Muscle layer of duodenum (tissue), 2 donors: Measurements from ENCODE around the gene EFEMP1.

Source experiments
- H3K27ac ChIP-seq: one replicate; pipeline ENCODE4 v1.7.0; 2013; ENCODE audit warnings: mild to moderate bottlenecking, low read length
- H3K27me3 ChIP-seq: one replicate; pipeline ENCODE4 v1.7.0; 2013; ENCODE audit warnings: low read depth, mild to moderate bottlenecking, control low read depth, low read length
- H3K36me3 ChIP-seq, 2 donors: one replicate each; pipeline ENCODE4 v1.7.0; 2013; ENCODE audit warnings: low read length in 2 of 2, control low read depth in 1 of 2, mild to moderate bottlenecking in 1 of 2; ENCODE audit not compliant: insufficient read depth in 2 of 2, control insufficient read depth in 1 of 2
- H3K4me1 ChIP-seq, 2 donors: one replicate each; pipeline ENCODE4 v1.7.0; 2013; ENCODE audit warnings: low read length in 2 of 2, mild to moderate bottlenecking in 2 of 2, control low read depth in 1 of 2, moderate library complexity in 1 of 2; ENCODE audit not compliant: insufficient read depth in 2 of 2, control insufficient read depth in 1 of 2
- H3K4me3 ChIP-seq, 2 donors: one replicate each; pipeline ENCODE4 v1.7.0; 2013; ENCODE audit warnings: low read length in 2 of 2, low read depth in 1 of 2, mild to moderate bottlenecking in 1 of 2
- H3K9me3 ChIP-seq, 2 donors: one replicate each; pipeline ENCODE4 v1.7.0; 2013; ENCODE audit warnings: low read length in 2 of 2, control low read depth in 1 of 2, mild to moderate bottlenecking in 1 of 2; ENCODE audit not compliant: control insufficient read depth in 1 of 2
- donor health status: healthy.

The EFEMP1 gene

DNA sequence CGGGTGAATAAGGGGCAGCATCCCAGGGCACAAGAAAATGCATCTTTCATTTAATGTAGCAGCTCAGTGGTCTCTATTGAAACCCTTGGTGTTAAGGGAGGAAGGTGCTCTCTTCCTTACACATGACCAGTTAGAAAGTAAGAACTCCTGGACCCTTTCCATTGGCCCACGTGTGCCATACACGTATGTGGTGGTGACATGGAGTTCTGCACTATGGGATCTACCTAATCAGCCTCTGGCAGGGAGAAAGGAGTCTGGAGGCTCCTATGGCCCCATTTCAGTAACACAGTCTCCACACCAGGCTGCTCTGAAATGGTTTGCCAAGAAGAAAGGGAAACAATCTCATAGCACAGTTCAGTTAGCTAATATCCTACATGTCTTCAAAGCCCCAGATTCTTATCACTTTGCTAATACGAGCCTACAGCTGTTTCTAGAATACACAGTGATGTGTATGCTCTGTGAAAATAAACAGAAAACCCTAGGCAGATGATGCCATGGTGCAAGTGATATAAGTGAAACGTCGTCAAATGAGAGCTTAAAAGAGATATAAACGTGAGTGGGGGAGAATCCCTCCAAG, 7.0 kb downstream of the EFEMP1 start:
- Histone ChIP-seq H3K9me3 (no peaks in the 10 kb centered on the region), H3K4me1 (no peaks in the 10 kb centered on the region), H3K4me3 (no peak overlapping the region), H3K36me3 (no peaks in the 10 kb centered on the region), H3K27me3 (no peaks in the 10 kb centered on the region), H3K27ac (no peak overlapping the region)

DNA sequence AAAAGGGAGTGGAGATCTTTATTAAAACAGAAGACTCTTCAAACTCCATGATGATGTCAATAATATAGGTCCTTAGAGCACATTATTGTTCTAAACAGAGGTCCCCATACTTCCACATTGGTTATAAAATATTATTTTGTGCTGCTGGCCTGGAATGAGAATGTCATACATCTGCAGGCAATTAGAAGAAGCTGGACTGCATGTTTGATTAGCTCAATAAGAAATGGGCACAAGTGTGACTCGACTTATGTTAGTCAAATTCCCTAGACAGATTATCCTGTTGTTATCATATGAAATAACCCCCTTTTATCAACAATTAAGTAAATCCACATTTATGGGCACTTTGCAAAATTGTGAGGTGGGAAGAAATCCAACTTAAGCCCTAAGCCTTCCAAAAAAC, 8.8 kb downstream of the EFEMP1 start:
- no peaks in the 10 kb centered on the region for H3K4me1 ChIP-seq
- no peak overlapping the region for H3K27ac ChIP-seq
- no peaks in the 10 kb centered on the region for H3K9me3 ChIP-seq
- no peak overlapping the region for H3K4me3 ChIP-seq
- no peaks in the 10 kb centered on the region for H3K27me3 ChIP-seq
- H3K36me3 ChIP-seq = no peaks in the 10 kb centered on the region

DNA sequence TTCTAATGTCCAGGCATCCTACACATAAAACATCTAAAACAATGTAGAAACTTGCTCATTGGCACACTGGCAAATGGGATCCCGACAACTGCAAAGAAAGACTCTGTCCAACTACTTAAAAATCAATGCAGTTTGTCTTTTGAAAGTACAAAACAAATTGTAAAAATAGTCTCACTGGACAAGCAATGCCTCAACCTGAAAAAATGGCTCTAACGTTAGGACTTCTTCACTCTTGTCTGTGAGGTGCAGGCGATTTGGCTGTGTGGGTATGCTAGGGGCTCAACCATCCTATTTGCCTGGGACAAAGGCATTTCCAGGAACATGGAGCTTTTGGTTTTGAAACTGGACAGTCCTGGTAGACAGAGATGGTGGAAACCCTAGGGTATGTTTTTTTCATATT, 10.7 kb downstream of the EFEMP1 start:
- no peaks in the 10 kb centered on the region for H3K9me3 ChIP-seq
- no peaks in the 10 kb centered on the region for H3K36me3 ChIP-seq
- H3K27me3 ChIP-seq = no peaks in the 10 kb centered on the region
- no peak overlapping the region for H3K4me3 ChIP-seq
- no peaks in the 10 kb centered on the region for H3K4me1 ChIP-seq
- no peak overlapping the region for H3K27ac ChIP-seq

DNA sequence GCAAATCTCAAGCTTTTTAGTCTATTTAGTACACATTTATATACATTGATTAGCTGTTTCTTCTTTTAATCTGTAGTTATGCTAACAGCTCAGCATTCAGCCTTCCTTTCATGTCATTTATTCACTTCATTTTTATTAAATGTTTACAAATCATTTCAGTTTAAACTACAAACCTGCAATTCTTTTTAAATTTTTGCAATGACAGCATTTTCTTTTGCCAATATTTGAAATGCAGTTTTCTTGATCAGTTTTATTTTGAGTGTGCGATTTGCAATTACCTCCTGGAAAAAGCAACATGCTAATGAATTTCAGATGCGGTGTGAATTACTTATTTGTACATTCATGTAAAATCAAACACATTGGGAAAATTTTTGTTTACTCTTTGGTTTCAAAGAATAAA, 13.5 kb downstream of the EFEMP1 start:
- H3K9me3 ChIP-seq = no peaks in the 10 kb centered on the region
- no peak overlapping the region for H3K4me3 ChIP-seq
- H3K27ac ChIP-seq = no peak overlapping the region
- H3K4me1 ChIP-seq = no peaks in the 10 kb centered on the region
- H3K27me3 ChIP-seq = no peaks in the 10 kb centered on the region
- H3K36me3 ChIP-seq = no peaks in the 10 kb centered on the region

DNA sequence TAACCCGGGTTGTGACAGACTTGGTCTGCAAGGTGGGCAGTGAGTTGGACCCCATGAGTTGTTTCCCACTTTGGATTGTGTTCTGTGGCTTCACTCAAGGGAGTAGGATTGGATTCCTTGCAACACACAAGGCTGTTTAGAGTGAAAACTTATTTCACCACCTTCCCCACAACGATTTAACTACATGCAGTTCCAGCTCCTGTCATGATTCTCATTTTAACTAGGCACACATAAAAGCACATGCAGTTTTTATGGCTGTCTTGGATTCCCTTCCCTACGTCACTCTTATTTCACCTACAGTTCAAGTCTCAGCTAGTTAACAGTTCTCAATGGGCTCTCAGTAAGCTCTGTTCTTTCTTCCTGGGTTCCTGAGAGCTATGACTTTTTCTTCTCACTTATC, 15.9 kb downstream of the EFEMP1 start:
- Histone ChIP-seq H3K36me3 (no peaks in the 10 kb centered on the region), H3K4me1 (no peaks in the 10 kb centered on the region), H3K9me3 (peaks cover 0 to 4% of the 10 kb centered on the region in 2 donors), H3K27me3 (no peaks in the 10 kb centered on the region), H3K4me3 (no peak overlapping the region), H3K27ac (no peak overlapping the region)

DNA sequence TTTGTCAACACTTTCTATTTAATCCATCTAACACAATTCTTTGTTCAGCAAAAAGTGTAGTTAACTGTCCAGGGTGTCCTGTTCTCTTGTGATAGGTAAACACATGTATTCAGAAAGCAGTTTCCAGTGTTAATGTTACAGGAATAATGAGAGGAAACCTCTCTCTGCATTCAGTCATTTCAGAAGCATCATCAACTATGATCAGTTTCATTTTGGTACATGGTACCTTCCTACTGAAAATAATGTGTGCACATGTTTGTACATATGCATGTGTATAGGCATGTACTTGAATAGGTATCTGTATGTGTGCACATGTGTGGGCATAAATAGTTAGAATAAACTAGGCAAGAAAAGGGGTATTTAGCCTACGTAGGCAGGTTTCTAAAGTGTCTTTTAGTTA, 16.6 kb downstream of the EFEMP1 start:
- Histone ChIP-seq H3K4me1 (no peaks in the 10 kb centered on the region), H3K4me3 (no peak overlapping the region), H3K9me3 (peaks cover 0 to 4% of the 10 kb centered on the region in 2 donors), H3K27ac (no peak overlapping the region), H3K27me3 (no peaks in the 10 kb centered on the region), H3K36me3 (no peaks in the 10 kb centered on the region)

DNA sequence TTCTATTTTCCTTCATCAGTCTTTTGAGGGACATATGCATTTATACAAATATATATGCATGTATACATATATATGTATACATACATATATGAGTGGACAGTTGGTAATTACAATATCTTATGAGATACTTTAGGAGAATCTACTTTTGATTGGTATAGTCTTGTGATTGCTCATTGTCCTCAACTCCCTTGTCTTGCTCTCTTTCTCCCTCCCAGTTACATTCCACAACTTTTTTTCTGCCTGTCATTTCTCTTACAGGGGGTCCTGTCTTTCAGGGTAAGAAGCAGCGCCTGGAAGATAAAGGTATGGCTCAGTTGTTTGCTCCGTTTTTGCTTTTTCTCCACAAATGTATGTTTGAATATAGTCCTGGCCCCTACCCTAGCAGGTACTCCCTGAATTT, 19.9 kb downstream of the EFEMP1 start:
- Histone ChIP-seq H3K4me3 (no peak overlapping the region), H3K4me1 (no peaks in the 10 kb centered on the region), H3K27ac (no peak overlapping the region), H3K9me3 (peaks cover 0 to 4% of the 10 kb centered on the region in 2 donors), H3K27me3 (no peaks in the 10 kb centered on the region), H3K36me3 (no peaks in the 10 kb centered on the region)

DNA sequence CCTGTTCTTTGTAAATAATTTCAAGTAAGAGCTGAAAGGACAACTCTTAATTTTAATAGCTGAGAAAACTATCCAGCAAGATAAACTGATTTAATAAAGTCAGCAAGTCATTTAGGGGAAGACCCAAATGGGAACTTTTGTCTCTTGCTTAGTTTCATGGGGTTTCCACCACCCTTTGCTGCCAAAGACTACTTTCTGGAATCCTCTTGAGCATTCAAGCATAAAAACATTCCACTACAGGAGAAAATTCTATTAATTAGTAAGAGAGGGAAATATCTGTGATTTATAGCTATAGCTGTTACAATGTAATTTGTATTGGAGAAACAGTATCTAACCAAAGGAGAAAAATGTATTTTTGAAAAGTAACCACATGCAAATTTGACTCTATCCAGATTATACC, 20.6 kb downstream of the EFEMP1 start:
- no peak overlapping the region for H3K4me3 ChIP-seq
- no peaks in the 10 kb centered on the region for H3K36me3 ChIP-seq
- H3K27me3 ChIP-seq = no peaks in the 10 kb centered on the region
- no peaks in the 10 kb centered on the region for H3K4me1 ChIP-seq
- no peak overlapping the region for H3K27ac ChIP-seq
- H3K9me3 ChIP-seq = peaks cover 0 to 4% of the 10 kb centered on the region in 2 donors

DNA sequence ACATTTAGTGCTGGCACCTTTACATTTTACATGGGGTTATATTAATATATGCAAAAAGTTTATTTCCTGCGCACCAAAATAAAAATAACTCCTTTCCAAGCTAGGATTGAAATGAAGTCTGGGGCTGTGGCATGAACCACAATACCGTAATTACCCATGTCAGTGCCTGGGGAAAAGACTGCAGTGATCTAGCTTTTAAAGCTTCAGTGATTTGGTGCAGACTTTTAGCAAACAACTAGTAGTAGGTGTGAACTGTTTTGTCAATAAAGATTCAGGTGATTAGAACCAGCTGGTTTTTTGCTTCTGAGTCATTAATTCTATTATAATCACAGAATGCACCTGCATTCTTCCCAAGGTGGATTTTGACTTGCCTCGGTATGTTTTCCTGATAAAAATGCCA, 21.2 kb downstream of the EFEMP1 start:
- H3K4me3 ChIP-seq = no peak overlapping the region
- peaks cover 0 to 4% of the 10 kb centered on the region in 2 donors for H3K9me3 ChIP-seq
- H3K27me3 ChIP-seq = no peaks in the 10 kb centered on the region
- H3K27ac ChIP-seq = no peak overlapping the region
- H3K4me1 ChIP-seq = no peaks in the 10 kb centered on the region
- no peaks in the 10 kb centered on the region for H3K36me3 ChIP-seq

DNA sequence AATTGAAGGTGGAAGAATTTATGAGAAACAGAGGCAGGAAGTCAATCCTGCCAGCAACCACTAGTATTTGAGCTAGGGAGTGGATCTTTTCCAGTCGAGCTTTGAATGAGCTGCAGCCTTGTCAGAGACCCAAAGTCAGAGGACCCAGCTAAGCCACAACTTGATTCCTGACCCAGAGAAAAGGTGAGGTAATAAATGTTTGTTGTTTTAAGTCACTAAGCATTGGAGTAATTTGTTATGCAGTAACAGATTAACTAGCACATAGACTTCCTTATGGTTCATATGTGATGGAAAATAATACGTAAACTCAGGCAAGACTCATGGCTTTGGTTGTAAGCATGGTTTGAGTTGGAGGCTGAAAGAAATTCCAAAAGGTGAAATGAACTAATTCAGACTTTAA, 21.6 kb downstream of the EFEMP1 start:
- Histone ChIP-seq H3K4me3 (no peak overlapping the region), H3K9me3 (peaks cover 0 to 4% of the 10 kb centered on the region in 2 donors), H3K27ac (no peak overlapping the region), H3K36me3 (no peaks in the 10 kb centered on the region), H3K27me3 (no peaks in the 10 kb centered on the region), H3K4me1 (no peaks in the 10 kb centered on the region)

DNA sequence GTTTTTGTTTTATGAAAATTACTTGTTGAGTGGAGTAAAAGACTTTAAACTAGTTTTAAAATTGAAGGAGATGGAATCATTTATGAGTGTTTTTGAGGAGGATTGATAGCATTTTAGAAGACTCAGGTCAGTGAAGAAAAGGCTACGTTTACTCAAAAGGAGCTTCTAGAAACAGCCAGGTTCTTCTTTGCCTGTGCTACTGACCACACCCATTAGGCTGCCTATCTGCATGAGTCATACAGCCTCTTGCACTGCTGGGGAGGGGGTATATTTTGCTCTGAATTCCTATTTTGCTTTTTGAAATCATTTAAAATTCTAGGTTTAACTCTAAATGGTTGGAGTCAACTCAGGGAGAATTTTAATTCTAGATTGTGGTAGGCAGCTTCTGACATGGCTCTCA, 22.3 kb downstream of the EFEMP1 start:
- Histone ChIP-seq H3K9me3 (peaks cover 0 to 4% of the 10 kb centered on the region in 2 donors), H3K36me3 (no peaks in the 10 kb centered on the region), H3K4me1 (no peaks in the 10 kb centered on the region), H3K27ac (no peak overlapping the region), H3K27me3 (no peaks in the 10 kb centered on the region), H3K4me3 (no peak overlapping the region)

DNA sequence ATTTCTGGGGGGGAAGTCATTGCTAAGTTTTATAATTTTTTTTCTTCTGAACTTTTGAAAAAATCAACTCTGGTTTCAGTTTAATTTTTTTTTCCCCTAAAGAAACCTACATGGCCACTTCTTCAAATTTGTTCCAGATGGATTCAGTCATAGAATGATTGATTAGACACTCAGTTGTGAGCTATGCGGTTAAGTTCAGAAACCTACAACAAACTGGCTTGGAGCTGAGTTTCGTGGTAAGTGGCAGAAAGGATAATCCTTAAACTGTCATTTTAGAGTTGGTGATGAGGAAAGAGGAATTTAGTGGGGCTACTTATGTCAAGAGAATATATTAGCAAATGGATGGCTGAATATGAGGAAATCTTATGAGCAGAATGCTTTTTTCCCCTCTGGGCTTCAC, 23.7 kb downstream of the EFEMP1 start:
- Histone ChIP-seq H3K4me3 (no peak overlapping the region), H3K36me3 (no peaks in the 10 kb centered on the region), H3K9me3 (peaks cover 0 to 4% of the 10 kb centered on the region in 2 donors), H3K4me1 (no peaks in the 10 kb centered on the region), H3K27me3 (no peaks in the 10 kb centered on the region), H3K27ac (no peak overlapping the region)
